Astrocyte (in vitro differentiated cells and primary cell): Measurements from ENCODE around the gene KCNH4.

Experiments used
- EZH2 ChIP-seq: IDR thresholded peaks from 2 replicates; pipeline ENCODE4 v1.6.1; 2012; ENCODE audit warnings: mild to moderate bottlenecking, low read length, inconsistent platforms; ENCODE audit not compliant: insufficient read depth
- TF ChIP-seq, protein P1 (sequence below): IDR thresholded peaks from 2 replicates; pipeline ENCODE4 v1.5.1; 2011; ENCODE audit warnings: low read depth, mild to moderate bottlenecking, inconsistent platforms, low read length, moderate library complexity; ENCODE audit not compliant: insufficient read depth

DNA sequence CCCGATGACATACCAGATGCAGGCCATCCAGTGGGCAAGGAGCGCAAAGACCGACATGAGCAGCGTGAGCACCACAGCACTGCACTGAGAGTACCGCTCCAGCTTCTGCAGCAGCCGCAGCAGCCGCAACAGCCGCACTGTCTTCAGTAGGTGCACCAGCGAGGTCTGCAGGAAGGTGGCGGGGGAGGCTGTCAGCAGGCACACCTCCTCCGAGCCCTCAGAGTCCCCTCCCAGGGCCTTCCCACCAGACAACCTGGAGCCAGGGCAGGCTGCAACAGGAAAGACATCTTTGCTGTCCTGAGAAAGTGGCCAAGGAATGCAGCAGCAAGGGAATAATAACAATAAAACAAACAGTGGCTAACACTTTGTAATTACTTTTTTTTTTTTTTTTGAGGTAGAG, 9.1 kb downstream of the KCNH4 start:
- TF ChIP-seq EZH2: no peak
- TF ChIP-seq, protein P1, sequence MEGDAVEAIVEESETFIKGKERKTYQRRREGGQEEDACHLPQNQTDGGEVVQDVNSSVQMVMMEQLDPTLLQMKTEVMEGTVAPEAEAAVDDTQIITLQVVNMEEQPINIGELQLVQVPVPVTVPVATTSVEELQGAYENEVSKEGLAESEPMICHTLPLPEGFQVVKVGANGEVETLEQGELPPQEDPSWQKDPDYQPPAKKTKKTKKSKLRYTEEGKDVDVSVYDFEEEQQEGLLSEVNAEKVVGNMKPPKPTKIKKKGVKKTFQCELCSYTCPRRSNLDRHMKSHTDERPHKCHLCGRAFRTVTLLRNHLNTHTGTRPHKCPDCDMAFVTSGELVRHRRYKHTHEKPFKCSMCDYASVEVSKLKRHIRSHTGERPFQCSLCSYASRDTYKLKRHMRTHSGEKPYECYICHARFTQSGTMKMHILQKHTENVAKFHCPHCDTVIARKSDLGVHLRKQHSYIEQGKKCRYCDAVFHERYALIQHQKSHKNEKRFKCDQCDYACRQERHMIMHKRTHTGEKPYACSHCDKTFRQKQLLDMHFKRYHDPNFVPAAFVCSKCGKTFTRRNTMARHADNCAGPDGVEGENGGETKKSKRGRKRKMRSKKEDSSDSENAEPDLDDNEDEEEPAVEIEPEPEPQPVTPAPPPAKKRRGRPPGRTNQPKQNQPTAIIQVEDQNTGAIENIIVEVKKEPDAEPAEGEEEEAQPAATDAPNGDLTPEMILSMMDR: no peak
